ENCODE results near the gene SYT1. TPM values are rescaled to one million over a fixed set of nuclear protein-coding genes. Genes with fewer than 3 reads are reported as not detected.
"Not testable (repeated sequence)": the region's sequence is repeated elsewhere in the genome, so short reads cannot be mapped to it uniquely, and the experiment has no call there.

SYT1 gene
- total RNA-seq, 1 donor from 2014 or later: 13.0 TPM

GRCh38 chr12:79194595-79194994, 330.0 kb downstream of the SYT1 start:
- DNase-seq (ENCODE audit: low spot score): no peak
- Mint-ChIP-seq H3K9me3 (ENCODE audit: unreplicated experiment) (no peaks in the 10 kb centered on the region), H3K4me3 (ENCODE audit: unreplicated experiment) (no peak overlapping the region), H3K4me1 (ENCODE audit: unreplicated experiment) (no peaks in the 10 kb centered on the region), H3K27ac (ENCODE audit: unreplicated experiment) (no peak overlapping the region), H3K27me3 (ENCODE audit: unreplicated experiment) (no peaks in the 10 kb centered on the region), H3K36me3 (ENCODE audit: low read depth, unreplicated experiment) (no peaks in the 10 kb centered on the region)
- TF ChIP-seq, protein P1, sequence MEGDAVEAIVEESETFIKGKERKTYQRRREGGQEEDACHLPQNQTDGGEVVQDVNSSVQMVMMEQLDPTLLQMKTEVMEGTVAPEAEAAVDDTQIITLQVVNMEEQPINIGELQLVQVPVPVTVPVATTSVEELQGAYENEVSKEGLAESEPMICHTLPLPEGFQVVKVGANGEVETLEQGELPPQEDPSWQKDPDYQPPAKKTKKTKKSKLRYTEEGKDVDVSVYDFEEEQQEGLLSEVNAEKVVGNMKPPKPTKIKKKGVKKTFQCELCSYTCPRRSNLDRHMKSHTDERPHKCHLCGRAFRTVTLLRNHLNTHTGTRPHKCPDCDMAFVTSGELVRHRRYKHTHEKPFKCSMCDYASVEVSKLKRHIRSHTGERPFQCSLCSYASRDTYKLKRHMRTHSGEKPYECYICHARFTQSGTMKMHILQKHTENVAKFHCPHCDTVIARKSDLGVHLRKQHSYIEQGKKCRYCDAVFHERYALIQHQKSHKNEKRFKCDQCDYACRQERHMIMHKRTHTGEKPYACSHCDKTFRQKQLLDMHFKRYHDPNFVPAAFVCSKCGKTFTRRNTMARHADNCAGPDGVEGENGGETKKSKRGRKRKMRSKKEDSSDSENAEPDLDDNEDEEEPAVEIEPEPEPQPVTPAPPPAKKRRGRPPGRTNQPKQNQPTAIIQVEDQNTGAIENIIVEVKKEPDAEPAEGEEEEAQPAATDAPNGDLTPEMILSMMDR (IDR thresholded peaks at IDR 0.05; ENCODE audit: unreplicated experiment): no peak

- TF ChIP-seq, protein P1 (IDR thresholded peaks at IDR 0.05; ENCODE audit: unreplicated experiment): no peak
- H3K27ac Mint-ChIP-seq (ENCODE audit: unreplicated experiment): no peak overlapping the region
These were observed 334.6 kb downstream of the SYT1 start for GRCh38 chr12:79199166-79199565.

DNA sequence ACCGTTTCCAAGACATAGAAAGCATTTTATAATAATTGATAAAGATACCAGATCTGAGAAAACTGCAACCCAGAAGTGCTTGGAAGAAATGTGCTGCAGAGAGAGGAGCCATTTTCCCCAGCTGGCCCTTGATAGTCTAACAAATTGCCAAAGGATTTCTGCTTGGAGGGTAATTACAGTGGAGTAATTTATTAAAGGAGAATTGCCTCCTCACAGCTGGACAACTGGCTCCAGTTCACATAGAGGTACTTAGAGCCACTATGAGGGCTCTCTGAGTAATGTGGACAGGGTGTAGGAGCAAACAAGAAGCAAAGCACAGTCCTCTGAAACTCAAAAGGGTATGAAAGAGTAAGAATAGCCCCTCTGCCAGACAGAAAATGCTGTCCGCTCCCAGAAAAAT, 335.6 kb downstream of the SYT1 start:
- Mint-ChIP-seq H3K4me3 (ENCODE audit: unreplicated experiment) (no peak overlapping the region), H3K27ac (ENCODE audit: unreplicated experiment) (no peak overlapping the region), H3K27me3 (ENCODE audit: unreplicated experiment) (no peaks in the 10 kb centered on the region), H3K9me3 (ENCODE audit: unreplicated experiment) (no peaks in the 10 kb centered on the region), H3K36me3 (ENCODE audit: low read depth, unreplicated experiment) (no peaks in the 10 kb centered on the region), H3K4me1 (ENCODE audit: unreplicated experiment) (no peaks in the 10 kb centered on the region)
- no peak for DNase-seq (ENCODE audit: low spot score)
- TF ChIP-seq, protein P1 (IDR thresholded peaks at IDR 0.05; ENCODE audit: unreplicated experiment): no peak

More at GRCh38 chr12:79199166-79199565, 334.6 kb downstream of the SYT1 start:
- no peaks in the 10 kb centered on the region for H3K4me1 Mint-ChIP-seq (ENCODE audit: unreplicated experiment)
- no peak overlapping the region for H3K4me3 Mint-ChIP-seq (ENCODE audit: unreplicated experiment)
- no peaks in the 10 kb centered on the region for H3K27me3 Mint-ChIP-seq (ENCODE audit: unreplicated experiment)
- H3K9me3 Mint-ChIP-seq (ENCODE audit: unreplicated experiment): no peaks in the 10 kb centered on the region
- H3K36me3 Mint-ChIP-seq (ENCODE audit: low read depth, unreplicated experiment): no peaks in the 10 kb centered on the region
- DNase-seq (ENCODE audit: low spot score): no peak

- Mint-ChIP-seq H3K4me3 (ENCODE audit: unreplicated experiment) (no peak overlapping the region), H3K36me3 (ENCODE audit: low read depth, unreplicated experiment) (no peaks in the 10 kb centered on the region), H3K4me1 (ENCODE audit: unreplicated experiment) (no peaks in the 10 kb centered on the region), H3K27me3 (ENCODE audit: unreplicated experiment) (no peaks in the 10 kb centered on the region), H3K27ac (ENCODE audit: unreplicated experiment) (no peak overlapping the region), H3K9me3 (ENCODE audit: unreplicated experiment) (no peaks in the 10 kb centered on the region)
- DNase-seq (ENCODE audit: low spot score): no peak
- TF ChIP-seq, protein P1 (IDR thresholded peaks at IDR 0.05; ENCODE audit: unreplicated experiment): no peak
These were observed 338.6 kb downstream of the SYT1 start for GRCh38 chr12:79203058-79203647.

GRCh38 chr12:79206871-79207270, 342.3 kb downstream of the SYT1 start:
- Mint-ChIP-seq H3K27ac (ENCODE audit: unreplicated experiment) (no peak overlapping the region), H3K4me1 (ENCODE audit: unreplicated experiment) (no peaks in the 10 kb centered on the region), H3K4me3 (ENCODE audit: unreplicated experiment) (no peak overlapping the region), H3K9me3 (ENCODE audit: unreplicated experiment) (no peaks in the 10 kb centered on the region), H3K36me3 (ENCODE audit: low read depth, unreplicated experiment) (no peaks in the 10 kb centered on the region), H3K27me3 (ENCODE audit: unreplicated experiment) (no peaks in the 10 kb centered on the region)
- TF ChIP-seq, protein P1 (IDR thresholded peaks at IDR 0.05; ENCODE audit: unreplicated experiment): no peak
- no peak for DNase-seq (ENCODE audit: low spot score)

GRCh38 chr12:79210403-79210802, 345.8 kb downstream of the SYT1 start:
- H3K27me3 Mint-ChIP-seq (ENCODE audit: unreplicated experiment): not testable (repeated sequence)

More at GRCh38 chr12:79210403-79210802, 345.8 kb downstream of the SYT1 start:
- not testable (repeated sequence) for H3K9me3 Mint-ChIP-seq (ENCODE audit: unreplicated experiment); DNase-seq (ENCODE audit: low spot score); H3K4me1 Mint-ChIP-seq (ENCODE audit: unreplicated experiment); H3K27ac Mint-ChIP-seq (ENCODE audit: unreplicated experiment); H3K36me3 Mint-ChIP-seq (ENCODE audit: low read depth, unreplicated experiment); H3K4me3 Mint-ChIP-seq (ENCODE audit: unreplicated experiment)
